A549 treated with dexamethasone at 1 μM for 4 hours (cell line): Measurements from ENCODE around the gene ZFHX3. TPM values are rescaled to one million over a fixed set of nuclear protein-coding genes. Genes with fewer than 3 reads are reported as not detected.

ENCODE experiments used
- total RNA-seq: library from RNA; stranded (reverse); fragments of 200-300 nt; extraction: Qiagen RNA extraction; gene quantifications from 5 replicates; pipeline ENCODE4 v1.2.3, GENCODE V29; 2022

Gene ZFHX3, protein sequence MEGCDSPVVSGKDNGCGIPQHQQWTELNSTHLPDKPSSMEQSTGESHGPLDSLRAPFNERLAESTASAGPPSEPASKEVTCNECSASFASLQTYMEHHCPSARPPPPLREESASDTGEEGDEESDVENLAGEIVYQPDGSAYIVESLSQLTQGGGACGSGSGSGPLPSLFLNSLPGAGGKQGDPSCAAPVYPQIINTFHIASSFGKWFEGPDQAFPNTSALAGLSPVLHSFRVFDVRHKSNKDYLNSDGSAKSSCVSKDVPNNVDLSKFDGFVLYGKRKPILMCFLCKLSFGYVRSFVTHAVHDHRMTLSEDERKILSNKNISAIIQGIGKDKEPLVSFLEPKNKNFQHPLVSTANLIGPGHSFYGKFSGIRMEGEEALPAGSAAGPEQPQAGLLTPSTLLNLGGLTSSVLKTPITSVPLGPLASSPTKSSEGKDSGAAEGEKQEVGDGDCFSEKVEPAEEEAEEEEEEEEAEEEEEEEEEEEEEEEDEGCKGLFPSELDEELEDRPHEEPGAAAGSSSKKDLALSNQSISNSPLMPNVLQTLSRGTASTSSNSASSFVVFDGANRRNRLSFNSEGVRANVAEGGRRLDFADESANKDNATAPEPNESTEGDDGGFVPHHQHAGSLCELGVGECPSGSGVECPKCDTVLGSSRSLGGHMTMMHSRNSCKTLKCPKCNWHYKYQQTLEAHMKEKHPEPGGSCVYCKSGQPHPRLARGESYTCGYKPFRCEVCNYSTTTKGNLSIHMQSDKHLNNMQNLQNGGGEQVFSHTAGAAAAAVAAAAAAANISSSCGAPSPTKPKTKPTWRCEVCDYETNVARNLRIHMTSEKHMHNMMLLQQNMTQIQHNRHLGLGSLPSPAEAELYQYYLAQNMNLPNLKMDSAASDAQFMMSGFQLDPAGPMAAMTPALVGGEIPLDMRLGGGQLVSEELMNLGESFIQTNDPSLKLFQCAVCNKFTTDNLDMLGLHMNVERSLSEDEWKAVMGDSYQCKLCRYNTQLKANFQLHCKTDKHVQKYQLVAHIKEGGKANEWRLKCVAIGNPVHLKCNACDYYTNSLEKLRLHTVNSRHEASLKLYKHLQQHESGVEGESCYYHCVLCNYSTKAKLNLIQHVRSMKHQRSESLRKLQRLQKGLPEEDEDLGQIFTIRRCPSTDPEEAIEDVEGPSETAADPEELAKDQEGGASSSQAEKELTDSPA (N-terminal part only)
- total RNA-seq = 9.2 to 19.6 TPM (median 16.7 TPM) in 5 replicates

DNA sequence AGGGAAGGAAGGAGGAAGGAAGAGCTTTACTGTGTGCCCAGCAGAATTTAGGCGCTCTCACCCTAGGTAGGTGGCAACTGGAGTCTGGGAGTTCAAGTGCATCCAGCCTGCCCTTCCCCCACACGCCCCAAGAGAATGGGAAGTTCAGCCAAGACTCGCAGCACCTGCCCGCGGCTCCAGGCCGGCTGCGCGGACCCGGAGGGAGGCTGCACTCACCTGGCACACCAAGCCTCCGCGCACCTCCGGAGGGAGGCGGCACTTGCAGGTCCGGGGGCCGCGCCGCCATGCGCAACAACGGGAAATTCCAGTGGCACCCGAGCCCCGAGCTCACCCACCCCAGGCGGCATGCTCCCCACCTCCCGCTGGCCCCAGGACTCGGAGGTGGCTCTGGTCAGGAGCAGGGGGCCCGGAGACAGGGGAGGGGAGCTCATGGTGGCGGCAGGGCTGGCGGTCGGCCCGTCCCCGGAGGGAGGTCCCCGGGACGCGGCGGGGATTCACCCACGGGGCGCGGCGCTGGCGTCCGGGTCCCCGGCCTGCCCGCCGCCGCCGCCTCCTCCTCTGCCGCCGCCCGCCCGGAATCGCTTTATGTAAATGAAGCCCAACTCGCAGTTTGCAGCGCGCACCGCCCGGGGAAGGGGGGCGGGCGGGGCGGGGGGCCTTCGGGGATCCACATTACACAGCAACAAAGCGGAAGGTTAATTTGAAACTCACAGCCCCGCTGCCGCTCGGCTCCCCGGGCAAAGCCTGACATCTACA lies at the start of gene ZFHX3:
Gene ZFHX3 (minus strand): TSS at position 593 of the 756 bp plus-strand sequence. CDS start 87,983 bp downstream, outside the sequence.

